GM06990 (cell line): ENCODE results near the gene FRMD4A.

Source experiments
- DNase-seq: peaks from one replicate; pipeline ENCODE4 v3.0.0-alpha.2; 2011; ENCODE audit not compliant: insufficient read length; ENCODE audit errors: extremely low read depth
- H3K27me3 ChIP-seq: replicated peaks from 2 replicates; pipeline ENCODE4 v1.6.0; 2011; ENCODE audit warnings: low read length; ENCODE audit not compliant: control insufficient read depth, insufficient read depth
- H3K36me3 ChIP-seq: 2 replicates; pipeline ENCODE4 v1.5.1; 2011; ENCODE audit warnings: low read length; ENCODE audit not compliant: control insufficient read depth, insufficient read depth
- H3K4me3 ChIP-seq: replicated peaks from 2 replicates; pipeline ENCODE4 v1.5.1; 2011; ENCODE audit warnings: low read depth, mild to moderate bottlenecking, control low read depth, low read length
- TF ChIP-seq, protein P1 (sequence below): IDR thresholded peaks from 2 replicates; pipeline ENCODE4 v1.5.1; 2011; ENCODE audit warnings: low read length, control low read depth, mild to moderate bottlenecking, inconsistent platforms; ENCODE audit not compliant: insufficient read depth, poor library complexity, severe bottlenecking

Gene FRMD4A

DNA sequence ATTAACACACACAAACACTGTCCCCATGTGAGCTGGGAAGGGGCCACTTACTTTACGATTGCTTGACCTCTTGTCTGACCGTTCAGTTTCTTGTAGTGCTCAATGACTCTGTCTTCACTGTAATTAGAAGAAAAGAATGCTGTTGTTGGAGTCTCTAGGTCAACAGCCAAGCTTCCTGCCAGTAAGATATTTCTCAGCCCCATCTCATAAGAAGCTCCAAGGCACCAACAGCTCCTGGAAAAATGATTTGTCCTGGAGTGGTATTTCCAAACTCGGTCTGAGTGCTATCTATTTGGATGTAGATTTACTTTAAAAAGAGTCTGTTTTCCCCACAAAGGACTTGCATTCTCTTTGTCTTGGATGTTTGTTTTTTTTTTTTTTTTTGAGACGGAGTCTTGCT lies 590.3 kb downstream of the FRMD4A start:
- DNase-seq: no peak
- TF ChIP-seq, protein P1, sequence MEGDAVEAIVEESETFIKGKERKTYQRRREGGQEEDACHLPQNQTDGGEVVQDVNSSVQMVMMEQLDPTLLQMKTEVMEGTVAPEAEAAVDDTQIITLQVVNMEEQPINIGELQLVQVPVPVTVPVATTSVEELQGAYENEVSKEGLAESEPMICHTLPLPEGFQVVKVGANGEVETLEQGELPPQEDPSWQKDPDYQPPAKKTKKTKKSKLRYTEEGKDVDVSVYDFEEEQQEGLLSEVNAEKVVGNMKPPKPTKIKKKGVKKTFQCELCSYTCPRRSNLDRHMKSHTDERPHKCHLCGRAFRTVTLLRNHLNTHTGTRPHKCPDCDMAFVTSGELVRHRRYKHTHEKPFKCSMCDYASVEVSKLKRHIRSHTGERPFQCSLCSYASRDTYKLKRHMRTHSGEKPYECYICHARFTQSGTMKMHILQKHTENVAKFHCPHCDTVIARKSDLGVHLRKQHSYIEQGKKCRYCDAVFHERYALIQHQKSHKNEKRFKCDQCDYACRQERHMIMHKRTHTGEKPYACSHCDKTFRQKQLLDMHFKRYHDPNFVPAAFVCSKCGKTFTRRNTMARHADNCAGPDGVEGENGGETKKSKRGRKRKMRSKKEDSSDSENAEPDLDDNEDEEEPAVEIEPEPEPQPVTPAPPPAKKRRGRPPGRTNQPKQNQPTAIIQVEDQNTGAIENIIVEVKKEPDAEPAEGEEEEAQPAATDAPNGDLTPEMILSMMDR: no peak
- Histone ChIP-seq H3K27me3 (no peaks in the 10 kb centered on the region), H3K36me3 (peaks cover 7% of the 10 kb centered on the region), H3K4me3 (no peak overlapping the region)

DNA sequence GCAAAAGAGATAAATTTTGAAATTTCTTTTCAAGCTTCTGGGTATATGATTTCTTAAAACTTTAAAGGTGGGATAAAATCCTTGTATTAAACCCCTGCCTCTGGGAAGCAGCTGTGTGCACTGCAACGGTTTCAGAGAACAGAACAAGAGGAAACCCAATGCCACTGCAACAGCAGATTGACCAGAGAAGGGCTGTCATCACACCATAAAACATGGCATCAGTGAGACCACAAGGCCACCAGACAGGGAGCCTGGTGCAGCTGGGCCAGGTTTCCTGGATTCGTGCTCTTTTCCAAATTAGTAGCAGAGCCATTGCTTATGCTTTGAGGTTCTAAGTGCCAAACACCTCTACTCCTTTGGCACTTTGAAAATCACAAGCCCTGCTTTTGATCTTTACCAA lies 591.5 kb downstream of the FRMD4A start:
- peaks cover 7% of the 10 kb centered on the region for H3K36me3 ChIP-seq
- no peak overlapping the region for H3K4me3 ChIP-seq
- TF ChIP-seq, protein P1: no peak
- no peaks in the 10 kb centered on the region for H3K27me3 ChIP-seq
- DNase-seq: no peak

DNA sequence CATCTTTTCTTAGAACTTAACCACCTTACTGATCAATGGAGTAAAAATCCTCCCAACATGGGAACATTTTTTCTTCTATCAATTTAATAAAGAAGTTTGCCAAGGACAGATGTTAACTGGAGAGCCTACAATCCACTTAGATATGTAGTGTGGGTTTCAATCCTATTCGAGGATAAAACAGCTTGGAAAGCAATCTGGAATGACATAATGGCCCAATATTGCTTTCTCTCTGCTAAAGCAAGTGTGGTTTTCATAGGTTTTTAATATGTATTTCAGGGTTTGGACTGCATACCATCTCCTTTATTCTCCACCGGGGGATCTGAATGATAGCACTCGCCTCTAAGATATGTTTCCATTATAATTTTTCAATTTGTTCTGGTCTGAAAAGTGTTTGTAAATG lies 594.2 kb downstream of the FRMD4A start:
- H3K36me3 ChIP-seq: peaks cover 24% of the 10 kb centered on the region

DNA sequence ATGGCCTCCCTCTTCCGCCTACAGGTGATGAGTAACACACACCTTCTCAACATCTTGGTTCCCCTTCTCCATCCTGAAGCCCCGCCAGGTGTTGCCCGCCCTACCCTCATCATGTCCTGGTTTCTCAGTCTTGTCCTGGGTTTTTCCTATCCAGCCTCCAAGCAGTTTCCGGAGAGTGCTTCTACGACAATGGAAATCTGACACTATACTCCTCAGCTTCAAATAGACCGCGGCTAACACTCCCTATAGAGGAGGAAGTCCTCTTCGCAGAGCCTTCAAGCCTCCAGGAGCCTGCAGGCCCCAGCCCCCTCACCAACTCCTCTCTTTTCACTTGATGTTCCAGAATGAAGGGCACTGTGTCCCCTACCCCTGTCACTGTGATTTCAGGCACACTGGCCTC lies 596.6 kb downstream of the FRMD4A start:
- TF ChIP-seq, protein P1: no peak
- peaks cover 22% of the 10 kb centered on the region for H3K36me3 ChIP-seq
- no peak overlapping the region for H3K4me3 ChIP-seq
- H3K27me3 ChIP-seq: no peaks in the 10 kb centered on the region
- no peak for DNase-seq

More for the DNA sequence above, 594.2 kb downstream of the FRMD4A start:
- no peak for DNase-seq
- Histone ChIP-seq H3K4me3 (no peak overlapping the region), H3K27me3 (no peaks in the 10 kb centered on the region)
- TF ChIP-seq, protein P1: no peak

DNA sequence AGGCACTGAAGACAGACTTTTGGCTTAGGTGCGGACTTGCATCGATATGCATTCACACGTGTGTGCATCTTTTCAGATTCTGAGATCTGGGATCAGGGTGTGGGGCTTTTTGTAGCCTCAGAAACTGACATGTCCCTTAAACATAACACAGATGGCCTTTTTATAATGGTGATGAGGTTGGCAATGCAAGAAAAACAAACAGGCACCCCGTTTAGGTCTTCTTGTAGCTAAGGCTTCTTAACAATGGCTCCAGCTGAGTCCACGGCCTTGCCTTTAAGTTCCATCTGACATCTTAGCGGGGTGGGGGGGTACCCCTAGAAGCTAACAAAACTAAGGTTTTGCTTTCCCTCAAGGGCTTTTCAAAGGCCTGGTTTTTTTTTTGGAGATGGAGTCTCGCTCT lies 597.7 kb downstream of the FRMD4A start:
- TF ChIP-seq, protein P1: no peak
- DNase-seq: no peak
- no peaks in the 10 kb centered on the region for H3K27me3 ChIP-seq
- H3K36me3 ChIP-seq: peaks cover 21% of the 10 kb centered on the region
- H3K4me3 ChIP-seq: no peak overlapping the region

DNA sequence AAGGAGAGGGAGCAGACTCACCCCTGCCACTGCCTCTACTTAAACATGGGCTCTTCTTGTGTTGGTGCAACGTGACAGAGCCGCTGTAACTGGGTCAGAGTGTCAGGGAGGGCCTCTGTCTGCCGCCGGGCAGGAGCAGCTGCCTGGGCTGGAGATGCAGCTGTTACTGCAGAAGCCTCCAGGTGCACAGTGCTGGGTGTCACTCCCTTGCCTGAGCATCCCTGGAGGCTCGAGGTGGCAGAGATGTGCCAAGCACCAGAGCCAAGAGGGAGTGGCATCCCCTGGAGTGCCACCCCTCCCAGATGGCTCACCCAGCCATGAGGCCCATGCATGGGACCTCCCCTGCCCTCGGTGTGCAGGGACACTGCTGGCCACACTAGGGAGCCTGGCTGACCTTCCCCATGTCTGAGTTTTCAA lies 598.3 kb downstream of the FRMD4A start:
- peaks cover 20% of the 10 kb centered on the region for H3K36me3 ChIP-seq
- H3K4me3 ChIP-seq: no peak overlapping the region
- no peak for DNase-seq
- TF ChIP-seq, protein P1: no peak
- H3K27me3 ChIP-seq: no peaks in the 10 kb centered on the region
